ENCODE data around the gene TEX19. TPM values are rescaled to one million over a fixed set of nuclear protein-coding genes. Genes with fewer than 3 reads are reported as not detected.

TEX19 gene
- total and polyA plus RNA-seq, 2 of the 8 experiments (the other 6 are each of a cell fraction or from before 2014, with no cell fraction given) = 0.54 to 0.80 TPM

GRCh38 chr17:82334622-82335394 is 24.2 kb upstream of the TEX19 start (continued):
- TF ChIP-seq ATF2 (IDR thresholded peaks at IDR 0.05; ENCODE audit: low read length) (no peak), SIX5 (IDR thresholded peaks at IDR 0.05; ENCODE audit: low read depth, low read length) (no peak), BCL11A (IDR thresholded peaks at IDR 0.05; ENCODE audit: low read depth in 2 of 2, low read length in 2 of 2) (no peak), TAF7 (optimal IDR thresholded peaks at IDR 0.05; ENCODE audit: borderline replicate concordance, low read depth, low read length) (no peak), CREB1 (IDR thresholded peaks at IDR 0.05) (no peak), EGR1 (IDR thresholded peaks at IDR 0.05; ENCODE audit: borderline replicate concordance, low read depth, low read length) (no peak), CHD2 (IDR thresholded peaks at IDR 0.05; ENCODE audit: low read length) (no peak), RXRA (IDR thresholded peaks at IDR 0.05; ENCODE audit: insufficient read depth, low read depth, low read length) (no peak), RAD21 (IDR thresholded peaks at IDR 0.05 in 1 of 2, conservative IDR thresholded peaks at IDR 0.05 in 1 of 2; ENCODE audit: low read depth in 2 of 2, low read length in 2 of 2) (no peak)
